Neutrophil (primary cell): ENCODE data around the gene STIM1.

Source experiments
- H3K27ac ChIP-seq: fragments of 200-600 bp; sonication (generic); 2 replicates; pipeline ENCODE4 v1.5.1; 2016; ENCODE audit warnings: mild to moderate bottlenecking, moderate library complexity
- H3K27me3 ChIP-seq: fragments of 200-600 bp; sonication (generic); 2 replicates; pipeline ENCODE4 v1.6.0; 2016; ENCODE audit warnings: mild to moderate bottlenecking
- H3K36me3 ChIP-seq: fragments of 200-600 bp; sonication (generic); 2 replicates; pipeline ENCODE4 v1.5.1; 2017
- H3K4me1 ChIP-seq, 2 experiments: fragments of 200-600 bp in 1 of 2; sonication (generic) in 1 of 2; 1 replicate in 1 of 2; 2 replicates in 1 of 2; pipeline versions ENCODE4 v1.5.1 to v1.6.1; 2013 to 2016; ENCODE audit warnings: low read depth in 1 of 2, low read length in 1 of 2, mild to moderate bottlenecking in 1 of 2, moderate library complexity in 1 of 2; ENCODE audit not compliant: control insufficient read depth in 1 of 2, insufficient read depth in 1 of 2
- H3K4me3 ChIP-seq, 2 experiments: fragments of 200-600 bp in 1 of 2; sonication (generic) in 1 of 2; 1 replicate in 1 of 2; 2 replicates in 1 of 2; pipeline ENCODE4 v1.5.1; 2013 to 2016; ENCODE audit warnings: low read depth in 1 of 2, low read length in 1 of 2, mild to moderate bottlenecking in 1 of 2, moderate library complexity in 1 of 2
- H3K9me3 ChIP-seq: fragments of 200-600 bp; sonication (generic); 2 replicates; pipeline ENCODE4 v1.5.1; 2016
- CTCF ChIP-seq: fragments of 200-600 bp; sonication (generic); IDR thresholded peaks from 2 replicates; pipeline ENCODE4 v1.5.1; 2016; ENCODE audit warnings: antibody characterized with exemption

STIM1 gene

GRCh38 chr11:3866206-3866605, 10.7 kb downstream of the STIM1 start:
- Histone ChIP-seq H3K27ac (peak overlapping the region; percentile 91), H3K9me3 (no peaks in the 10 kb centered on the region), H3K27me3 (no peaks in the 10 kb centered on the region), H3K4me3 (peak overlapping the region; percentile 39 to 45), H3K4me1 (peaks cover 73 to 92% of the 10 kb centered on the region in 2 experiments), H3K36me3 (no peaks in the 10 kb centered on the region)
- peak; percentile 52 for TF ChIP-seq CTCF

GRCh38 chr11:3866836-3867208, 11.4 kb downstream of the STIM1 start:
- Histone ChIP-seq H3K4me1 (peaks cover 73 to 92% of the 10 kb centered on the region in 2 experiments), H3K9me3 (no peaks in the 10 kb centered on the region), H3K27me3 (no peaks in the 10 kb centered on the region), H3K27ac (peak overlapping the region; percentile 91), H3K36me3 (no peaks in the 10 kb centered on the region), H3K4me3 (peak overlapping the region in 1 of 2 experiments; percentile 39)
- no peak for TF ChIP-seq CTCF

- peak overlapping the region; percentile 91 for H3K27ac ChIP-seq
- no peaks in the 10 kb centered on the region for H3K27me3 ChIP-seq
- no peak overlapping the region for H3K4me3 ChIP-seq
- H3K36me3 ChIP-seq: no peaks in the 10 kb centered on the region
- H3K4me1 ChIP-seq: peaks cover 71 to 90% of the 10 kb centered on the region in 2 experiments
- no peak for TF ChIP-seq CTCF
- H3K9me3 ChIP-seq: no peaks in the 10 kb centered on the region
Measured at GRCh38 chr11:3867209-3868091, 12.0 kb downstream of the STIM1 start.

- Histone ChIP-seq H3K27me3 (no peaks in the 10 kb centered on the region), H3K27ac (peak overlapping the region; percentile 35), H3K9me3 (no peaks in the 10 kb centered on the region), H3K4me1 (peaks cover 36 to 74% of the 10 kb centered on the region in 2 experiments), H3K36me3 (no peaks in the 10 kb centered on the region), H3K4me3 (no peak overlapping the region)
- no peak for TF ChIP-seq CTCF
Measured at GRCh38 chr11:3873712-3874349, 18.4 kb downstream of the STIM1 start.

GRCh38 chr11:3876613-3877012, 21.1 kb downstream of the STIM1 start:
- H3K27ac ChIP-seq: peak overlapping the region; percentile 82
- no peak for TF ChIP-seq CTCF

More at GRCh38 chr11:3876613-3877012, 21.1 kb downstream of the STIM1 start:
- Histone ChIP-seq H3K36me3 (no peaks in the 10 kb centered on the region), H3K4me3 (no peak overlapping the region), H3K9me3 (no peaks in the 10 kb centered on the region), H3K4me1 (peaks cover 55 to 80% of the 10 kb centered on the region in 2 experiments), H3K27me3 (no peaks in the 10 kb centered on the region)
